ENCODE results near the gene CHST8.
A peak's percentile ranks its signal among the peaks of the same experiment; 100 is the strongest.

CHST8 gene

GRCh38 chr19:33629826-33630375 lies 8.1 kb downstream of the CHST8 start:
- H2BK5ac ChIP-seq (ENCODE audit: low read depth, low read length, poor library complexity) = no peak overlapping the region
- no peak overlapping the region for H4K91ac ChIP-seq (ENCODE audit: low read depth, low read length)
- no peak overlapping the region for H4K12ac ChIP-seq (ENCODE audit: low read depth, low read length)
- H3K4me3 ChIP-seq (ENCODE audit: low read depth, low read length) = no peak overlapping the region
- no peak overlapping the region for H2AFZ ChIP-seq (ENCODE audit: insufficient read depth, low read length, poor library complexity)
- H2AK5ac ChIP-seq (ENCODE audit: low read length) = no peak overlapping the region
- H3K4ac ChIP-seq (ENCODE audit: low read depth, low read length) = no peak overlapping the region
- H2BK12ac ChIP-seq (ENCODE audit: low read length) = no peak overlapping the region
- H3K4me1 ChIP-seq (ENCODE audit: control insufficient read depth in 1 of 2, insufficient read depth in 2 of 2, low read length in 2 of 2) = no peaks in the 10 kb centered on the region
- H3K9ac ChIP-seq (ENCODE audit: low read length) = no peak overlapping the region
- no peak overlapping the region for H3K14ac ChIP-seq (ENCODE audit: low read length)
- no peak overlapping the region for H2BK120ac ChIP-seq (ENCODE audit: insufficient read depth, low read length, poor library complexity)
- DNase-seq = no peak
- no peak overlapping the region for H3K4me2 ChIP-seq (ENCODE audit: low read length)
- no peak overlapping the region for H4K8ac ChIP-seq (ENCODE audit: low read depth, low read length)
- H3K36me3 ChIP-seq (ENCODE audit: control insufficient read depth in 1 of 2, insufficient read depth in 2 of 2, low read length in 2 of 2) = no peaks in the 10 kb centered on the region
- no peak overlapping the region for H3K27ac ChIP-seq (ENCODE audit: low read depth, low read length)
- no CpG with 5 or more reads among the region's 9 CpGs for WGBS (ENCODE audit: extremely low coverage, insufficient coverage, insufficient read length)
- no peaks in the 10 kb centered on the region for H3K9me3 ChIP-seq (ENCODE audit: insufficient read depth, low read depth, low read length)
- H3K23ac ChIP-seq (ENCODE audit: low read length) = no peak overlapping the region
- no peak overlapping the region for H3K18ac ChIP-seq (ENCODE audit: low read length)
- no peaks in the 10 kb centered on the region for H3K79me1 ChIP-seq (ENCODE audit: low read length)
- H3K79me2 ChIP-seq (ENCODE audit: control insufficient read depth, insufficient read depth, low read length, poor library complexity) = no peaks in the 10 kb centered on the region
- H3K27me3 ChIP-seq (ENCODE audit: insufficient read depth, low read length) = no peaks in the 10 kb centered on the region

GRCh38 chr19:33630880-33631608 lies 9.3 kb downstream of the CHST8 start:
- peak in 1 of 2 donors; percentile 33 for DNase-seq
- no peak overlapping the region for H3K23ac ChIP-seq (ENCODE audit: low read length)
- no peak overlapping the region for H3K27ac ChIP-seq (ENCODE audit: low read depth, low read length)
- H4K91ac ChIP-seq (ENCODE audit: low read depth, low read length) = no peak overlapping the region
- no peak overlapping the region for H4K8ac ChIP-seq (ENCODE audit: low read depth, low read length)
- H3K4ac ChIP-seq (ENCODE audit: low read depth, low read length) = no peak overlapping the region
- H2AFZ ChIP-seq (ENCODE audit: insufficient read depth, low read length, poor library complexity) = no peak overlapping the region
- WGBS (ENCODE audit: extremely low coverage, insufficient coverage, insufficient read length) = no CpG with 5 or more reads among the region's 13 CpGs
- H3K4me1 ChIP-seq (ENCODE audit: control insufficient read depth in 1 of 2, insufficient read depth in 2 of 2, low read length in 2 of 2) = no peaks in the 10 kb centered on the region
- no peaks in the 10 kb centered on the region for H3K36me3 ChIP-seq (ENCODE audit: control insufficient read depth in 1 of 2, insufficient read depth in 2 of 2, low read length in 2 of 2)
- no peak overlapping the region for H2BK12ac ChIP-seq (ENCODE audit: low read length)
- no peak overlapping the region for H3K4me3 ChIP-seq (ENCODE audit: low read depth, low read length)
- no peak overlapping the region for H3K14ac ChIP-seq (ENCODE audit: low read length)
- H3K27me3 ChIP-seq (ENCODE audit: insufficient read depth, low read length) = no peaks in the 10 kb centered on the region
- H3K79me2 ChIP-seq (ENCODE audit: control insufficient read depth, insufficient read depth, low read length, poor library complexity) = no peaks in the 10 kb centered on the region
- H2BK120ac ChIP-seq (ENCODE audit: insufficient read depth, low read length, poor library complexity) = no peak overlapping the region
- no peak overlapping the region for H3K9ac ChIP-seq (ENCODE audit: low read length)
- no peak overlapping the region for H2AK5ac ChIP-seq (ENCODE audit: low read length)
- H2BK5ac ChIP-seq (ENCODE audit: low read depth, low read length, poor library complexity) = no peak overlapping the region
- no peak overlapping the region for H3K4me2 ChIP-seq (ENCODE audit: low read length)
- H3K79me1 ChIP-seq (ENCODE audit: low read length) = no peaks in the 10 kb centered on the region
- no peak overlapping the region for H4K12ac ChIP-seq (ENCODE audit: low read depth, low read length)
- H3K18ac ChIP-seq (ENCODE audit: low read length) = no peak overlapping the region
- no peaks in the 10 kb centered on the region for H3K9me3 ChIP-seq (ENCODE audit: insufficient read depth, low read depth, low read length)

- Histone ChIP-seq H3K27ac (ENCODE audit: low read depth, low read length) (no peak overlapping the region), H2BK12ac (ENCODE audit: low read length) (no peak overlapping the region), H3K4me2 (ENCODE audit: low read length) (no peak overlapping the region), H2AFZ (ENCODE audit: insufficient read depth, low read length, poor library complexity) (no peak overlapping the region), H2BK5ac (ENCODE audit: low read depth, low read length, poor library complexity) (no peak overlapping the region), H3K79me2 (ENCODE audit: control insufficient read depth, insufficient read depth, low read length, poor library complexity) (no peaks in the 10 kb centered on the region), H3K36me3 (ENCODE audit: control insufficient read depth in 1 of 2, insufficient read depth in 2 of 2, low read length in 2 of 2) (no peaks in the 10 kb centered on the region), H3K14ac (ENCODE audit: low read length) (no peak overlapping the region), H3K4me3 (ENCODE audit: low read depth, low read length) (no peak overlapping the region), H3K4me1 (ENCODE audit: control insufficient read depth in 1 of 2, insufficient read depth in 2 of 2, low read length in 2 of 2) (no peaks in the 10 kb centered on the region), H2BK120ac (ENCODE audit: insufficient read depth, low read length, poor library complexity) (no peak overlapping the region), H3K4ac (ENCODE audit: low read depth, low read length) (no peak overlapping the region), H3K79me1 (ENCODE audit: low read length) (no peaks in the 10 kb centered on the region), H2AK5ac (ENCODE audit: low read length) (no peak overlapping the region), H4K91ac (ENCODE audit: low read depth, low read length) (no peak overlapping the region), H4K8ac (ENCODE audit: low read depth, low read length) (no peak overlapping the region), H3K9me3 (ENCODE audit: insufficient read depth, low read depth, low read length) (no peaks in the 10 kb centered on the region), H3K18ac (ENCODE audit: low read length) (no peak overlapping the region), H3K9ac (ENCODE audit: low read length) (no peak overlapping the region), H4K12ac (ENCODE audit: low read depth, low read length) (no peak overlapping the region), H3K23ac (ENCODE audit: low read length) (no peak overlapping the region), H3K27me3 (ENCODE audit: insufficient read depth, low read length) (no peaks in the 10 kb centered on the region)
- DNase-seq = no peak
- WGBS (ENCODE audit: extremely low coverage, insufficient coverage, insufficient read length) = no CpG with 5 or more reads among the region's 6 CpGs
Observed at GRCh38 chr19:33631609-33631973, 9.8 kb downstream of the CHST8 start.

- Histone ChIP-seq H3K27ac (ENCODE audit: low read depth, low read length) (no peak overlapping the region), H2BK5ac (ENCODE audit: low read depth, low read length, poor library complexity) (no peak overlapping the region), H3K9me3 (ENCODE audit: insufficient read depth, low read depth, low read length) (no peaks in the 10 kb centered on the region), H2AK5ac (ENCODE audit: low read length) (no peak overlapping the region), H3K4me2 (ENCODE audit: low read length) (no peak overlapping the region), H3K14ac (ENCODE audit: low read length) (no peak overlapping the region), H3K4me3 (ENCODE audit: low read depth, low read length) (no peak overlapping the region), H3K36me3 (ENCODE audit: control insufficient read depth in 1 of 2, insufficient read depth in 2 of 2, low read length in 2 of 2) (no peaks in the 10 kb centered on the region), H4K12ac (ENCODE audit: low read depth, low read length) (no peak overlapping the region), H3K79me1 (ENCODE audit: low read length) (no peaks in the 10 kb centered on the region), H4K8ac (ENCODE audit: low read depth, low read length) (no peak overlapping the region), H3K4me1 (ENCODE audit: control insufficient read depth in 1 of 2, insufficient read depth in 2 of 2, low read length in 2 of 2) (no peaks in the 10 kb centered on the region), H3K9ac (ENCODE audit: low read length) (no peak overlapping the region), H3K4ac (ENCODE audit: low read depth, low read length) (no peak overlapping the region), H2BK120ac (ENCODE audit: insufficient read depth, low read length, poor library complexity) (no peak overlapping the region), H3K18ac (ENCODE audit: low read length) (no peak overlapping the region), H3K27me3 (ENCODE audit: insufficient read depth, low read length) (no peaks in the 10 kb centered on the region), H2AFZ (ENCODE audit: insufficient read depth, low read length, poor library complexity) (no peak overlapping the region), H3K79me2 (ENCODE audit: control insufficient read depth, insufficient read depth, low read length, poor library complexity) (no peaks in the 10 kb centered on the region), H4K91ac (ENCODE audit: low read depth, low read length) (no peak overlapping the region), H3K23ac (ENCODE audit: low read length) (no peak overlapping the region), H2BK12ac (ENCODE audit: low read length) (no peak overlapping the region)
- DNase-seq = no peak
- WGBS (ENCODE audit: extremely low coverage, insufficient coverage, insufficient read length) = no CpG with 5 or more reads among the region's 14 CpGs
Observed at GRCh38 chr19:33634361-33635091, 12.8 kb downstream of the CHST8 start.

Measured in trophoblast cell (in vitro differentiated cells and primary cell).